Adrenal gland (tissue), 5 donors: ENCODE results near the gene VWDE.

Source experiments
- POLR2A ChIP-seq, 2 donors: fragments of 450-650 bp; IDR thresholded peaks; one replicate each; pipeline ENCODE4 v1.6.1; 2017; ENCODE audit warnings: antibody characterized with exemption in 2 of 2, mild to moderate bottlenecking in 2 of 2, moderate library complexity in 1 of 2
- TF ChIP-seq, protein P1 (sequence below), 6 experiments: fragments of 450-650 bp in 4 of 6; fragments of 200-600 bp in 2 of 6; sonication (generic) in 1 of 6; IDR thresholded peaks; 1 replicate in 5 of 6; 2 replicates in 1 of 6; pipeline versions ENCODE4 v1.5.1 to v1.8.0; 2016 to 2021; ENCODE audit warnings: antibody characterized with exemption in 6 of 6, mild to moderate bottlenecking in 2 of 6, moderate library complexity in 1 of 6
- donor health status: DM: no; HTN: no; CAD: no.

DNA sequence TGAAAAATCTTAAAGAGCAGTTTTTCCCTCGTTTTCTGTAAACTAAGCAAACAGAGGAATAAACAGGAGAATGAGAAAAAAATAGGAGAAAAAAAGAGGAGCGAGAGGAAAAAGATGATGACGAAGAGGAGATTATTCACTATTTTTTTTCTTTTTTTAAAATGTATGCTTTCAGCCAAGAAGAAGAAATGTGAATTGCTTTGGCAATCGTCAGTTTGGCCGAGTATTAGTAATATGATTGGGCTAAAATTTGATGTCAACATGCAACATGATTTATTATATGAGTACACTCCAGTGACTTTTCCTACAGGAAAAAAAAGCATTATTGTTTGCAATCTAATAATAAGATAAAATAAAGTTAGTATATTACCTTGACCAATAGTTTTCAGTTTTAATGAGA lies 26.3 kb downstream of the VWDE start:
- TF ChIP-seq, protein P1, sequence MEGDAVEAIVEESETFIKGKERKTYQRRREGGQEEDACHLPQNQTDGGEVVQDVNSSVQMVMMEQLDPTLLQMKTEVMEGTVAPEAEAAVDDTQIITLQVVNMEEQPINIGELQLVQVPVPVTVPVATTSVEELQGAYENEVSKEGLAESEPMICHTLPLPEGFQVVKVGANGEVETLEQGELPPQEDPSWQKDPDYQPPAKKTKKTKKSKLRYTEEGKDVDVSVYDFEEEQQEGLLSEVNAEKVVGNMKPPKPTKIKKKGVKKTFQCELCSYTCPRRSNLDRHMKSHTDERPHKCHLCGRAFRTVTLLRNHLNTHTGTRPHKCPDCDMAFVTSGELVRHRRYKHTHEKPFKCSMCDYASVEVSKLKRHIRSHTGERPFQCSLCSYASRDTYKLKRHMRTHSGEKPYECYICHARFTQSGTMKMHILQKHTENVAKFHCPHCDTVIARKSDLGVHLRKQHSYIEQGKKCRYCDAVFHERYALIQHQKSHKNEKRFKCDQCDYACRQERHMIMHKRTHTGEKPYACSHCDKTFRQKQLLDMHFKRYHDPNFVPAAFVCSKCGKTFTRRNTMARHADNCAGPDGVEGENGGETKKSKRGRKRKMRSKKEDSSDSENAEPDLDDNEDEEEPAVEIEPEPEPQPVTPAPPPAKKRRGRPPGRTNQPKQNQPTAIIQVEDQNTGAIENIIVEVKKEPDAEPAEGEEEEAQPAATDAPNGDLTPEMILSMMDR (IDR thresholded peaks at IDR 0.05), result no peak
- no peak for TF ChIP-seq POLR2A (IDR thresholded peaks at IDR 0.05)
